Measurements from ENCODE around the gene RBM45. TPM values are rescaled to one million over a fixed set of nuclear protein-coding genes. Genes with fewer than 3 reads are reported as not detected.

RBM45 gene
- 11.0 and 11.6 TPM in 2 replicates for total RNA-seq

GRCh38 chr2:178112202-178113152 lies at the start of gene RBM45:
Gene RBM45 (plus strand): TSS chr2:178112437. CDS start chr2:178112547, 110 bp downstream.

GRCh38 chr2:178072383-178073301 lies 39.6 kb upstream of the RBM45 start, which contains the start of gene PDE11A:
Gene PDE11A (minus strand): TSS chr2:178072777. CDS start chr2:178072437, 340 bp downstream.

Other genes starting within 250 kb of the RBM45 start
- gene PDE11A, start 39.7 kb upstream of the RBM45 start, total RNA-seq = 0.13 TPM in 1 of 2 replicates, not detected in the other
- 2.9 and 11.2 TPM in 2 replicates for gene OSBPL6, start 82.1 kb downstream of the RBM45 start, total RNA-seq